Measurements from ENCODE around the gene CDKL5. TPM values are rescaled to one million over a fixed set of nuclear protein-coding genes. Genes with fewer than 3 reads are reported as not detected.

The CDKL5 gene
- total RNA-seq, 2 donors from 2014 or later = 9.2 to 9.8 TPM

DNA sequence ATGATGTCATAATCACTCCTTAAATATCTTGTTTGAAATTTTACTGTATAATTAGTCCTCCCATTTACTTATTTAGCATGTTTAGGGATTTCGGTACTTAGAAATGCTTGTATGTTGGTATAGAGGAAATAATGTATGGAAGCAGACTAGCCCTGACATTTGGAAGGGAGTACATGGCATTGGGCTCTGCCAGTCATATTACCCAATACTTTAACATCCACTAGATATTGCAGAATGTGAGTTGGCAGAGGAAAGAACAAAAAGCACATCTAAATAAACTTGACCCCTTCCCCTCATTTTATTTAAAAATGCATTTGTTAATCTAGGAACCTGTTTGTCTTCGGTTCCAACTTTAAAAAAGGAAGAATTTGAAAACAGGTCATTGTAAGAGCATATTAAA lies 168.7 kb downstream of the CDKL5 start:
- Histone ChIP-seq H3K4me3 (no peak overlapping the region), H3K36me3 (no peaks in the 10 kb centered on the region), H3K27ac (no peak overlapping the region), H3K4me1 (no peaks in the 10 kb centered on the region), H3K27me3 (no peaks in the 10 kb centered on the region), H3K9me3 (no peaks in the 10 kb centered on the region)
- TF ChIP-seq, protein P1, sequence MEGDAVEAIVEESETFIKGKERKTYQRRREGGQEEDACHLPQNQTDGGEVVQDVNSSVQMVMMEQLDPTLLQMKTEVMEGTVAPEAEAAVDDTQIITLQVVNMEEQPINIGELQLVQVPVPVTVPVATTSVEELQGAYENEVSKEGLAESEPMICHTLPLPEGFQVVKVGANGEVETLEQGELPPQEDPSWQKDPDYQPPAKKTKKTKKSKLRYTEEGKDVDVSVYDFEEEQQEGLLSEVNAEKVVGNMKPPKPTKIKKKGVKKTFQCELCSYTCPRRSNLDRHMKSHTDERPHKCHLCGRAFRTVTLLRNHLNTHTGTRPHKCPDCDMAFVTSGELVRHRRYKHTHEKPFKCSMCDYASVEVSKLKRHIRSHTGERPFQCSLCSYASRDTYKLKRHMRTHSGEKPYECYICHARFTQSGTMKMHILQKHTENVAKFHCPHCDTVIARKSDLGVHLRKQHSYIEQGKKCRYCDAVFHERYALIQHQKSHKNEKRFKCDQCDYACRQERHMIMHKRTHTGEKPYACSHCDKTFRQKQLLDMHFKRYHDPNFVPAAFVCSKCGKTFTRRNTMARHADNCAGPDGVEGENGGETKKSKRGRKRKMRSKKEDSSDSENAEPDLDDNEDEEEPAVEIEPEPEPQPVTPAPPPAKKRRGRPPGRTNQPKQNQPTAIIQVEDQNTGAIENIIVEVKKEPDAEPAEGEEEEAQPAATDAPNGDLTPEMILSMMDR (IDR thresholded peaks at IDR 0.05) = no peak
- no peak for DNase-seq (ENCODE audit: low spot score)

DNA sequence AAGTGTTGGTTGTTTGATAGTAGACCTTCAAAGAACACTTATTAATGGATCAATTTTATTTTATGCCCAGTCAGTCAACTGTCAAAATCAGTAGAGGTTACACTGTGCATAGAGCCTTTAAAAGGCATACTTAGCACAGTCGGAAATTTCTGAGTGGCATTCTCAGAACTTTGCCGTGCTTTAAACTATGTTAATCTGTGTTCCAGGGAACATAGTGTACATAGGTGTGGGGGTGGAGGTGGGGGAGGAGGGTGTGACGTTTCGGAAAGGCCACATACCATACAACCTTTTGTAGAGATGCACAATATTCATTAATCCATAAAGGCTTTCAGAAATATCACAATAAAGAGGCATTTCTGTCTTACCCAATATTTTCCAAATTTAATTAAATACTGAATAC lies 170.7 kb downstream of the CDKL5 start:
- H3K27ac ChIP-seq = no peak overlapping the region
- DNase-seq (ENCODE audit: low spot score) = no peak
- no peaks in the 10 kb centered on the region for H3K9me3 ChIP-seq
- H3K4me3 ChIP-seq = no peak overlapping the region
- no peaks in the 10 kb centered on the region for H3K27me3 ChIP-seq
- no peaks in the 10 kb centered on the region for H3K4me1 ChIP-seq
- H3K36me3 ChIP-seq = peaks cover 1% of the 10 kb centered on the region
- TF ChIP-seq, protein P1 (IDR thresholded peaks at IDR 0.05) = no peak

- Histone ChIP-seq H3K4me3 (no peak overlapping the region), H3K27me3 (no peaks in the 10 kb centered on the region), H3K4me1 (no peaks in the 10 kb centered on the region), H3K36me3 (peaks cover 4% of the 10 kb centered on the region), H3K27ac (no peak overlapping the region), H3K9me3 (no peaks in the 10 kb centered on the region)
- TF ChIP-seq, protein P1 (IDR thresholded peaks at IDR 0.05) = no peak
- DNase-seq (ENCODE audit: low spot score) = no peak
Observed at GRCh38 chrX:18598413-18598812, 173.0 kb downstream of the CDKL5 start.

DNA sequence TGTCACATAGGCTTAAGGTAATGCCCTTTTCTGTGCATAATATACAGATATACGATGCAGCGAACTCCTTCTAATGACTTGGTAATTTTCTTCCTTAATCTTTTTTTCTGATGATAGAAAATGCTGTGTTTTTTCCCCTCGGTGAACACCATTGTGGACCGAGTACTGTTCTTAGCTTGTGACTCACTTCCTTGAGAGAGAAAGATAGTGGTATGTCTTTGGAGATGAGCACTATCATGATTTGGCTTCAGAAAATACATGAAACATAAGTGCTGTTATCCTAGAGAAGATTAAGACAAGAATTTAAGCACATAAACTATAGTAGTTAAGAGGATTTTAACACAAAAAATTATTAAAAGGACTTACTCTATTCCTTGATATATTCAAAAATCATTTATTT lies 182.6 kb downstream of the CDKL5 start:
- DNase-seq (ENCODE audit: low spot score) = no peak
- H3K36me3 ChIP-seq = peaks cover 5% of the 10 kb centered on the region
- no peaks in the 10 kb centered on the region for H3K4me1 ChIP-seq
- H3K27me3 ChIP-seq = no peaks in the 10 kb centered on the region
- H3K4me3 ChIP-seq = no peak overlapping the region
- no peak overlapping the region for H3K27ac ChIP-seq
- H3K9me3 ChIP-seq = no peaks in the 10 kb centered on the region
- TF ChIP-seq, protein P1 (IDR thresholded peaks at IDR 0.05) = no peak

DNA sequence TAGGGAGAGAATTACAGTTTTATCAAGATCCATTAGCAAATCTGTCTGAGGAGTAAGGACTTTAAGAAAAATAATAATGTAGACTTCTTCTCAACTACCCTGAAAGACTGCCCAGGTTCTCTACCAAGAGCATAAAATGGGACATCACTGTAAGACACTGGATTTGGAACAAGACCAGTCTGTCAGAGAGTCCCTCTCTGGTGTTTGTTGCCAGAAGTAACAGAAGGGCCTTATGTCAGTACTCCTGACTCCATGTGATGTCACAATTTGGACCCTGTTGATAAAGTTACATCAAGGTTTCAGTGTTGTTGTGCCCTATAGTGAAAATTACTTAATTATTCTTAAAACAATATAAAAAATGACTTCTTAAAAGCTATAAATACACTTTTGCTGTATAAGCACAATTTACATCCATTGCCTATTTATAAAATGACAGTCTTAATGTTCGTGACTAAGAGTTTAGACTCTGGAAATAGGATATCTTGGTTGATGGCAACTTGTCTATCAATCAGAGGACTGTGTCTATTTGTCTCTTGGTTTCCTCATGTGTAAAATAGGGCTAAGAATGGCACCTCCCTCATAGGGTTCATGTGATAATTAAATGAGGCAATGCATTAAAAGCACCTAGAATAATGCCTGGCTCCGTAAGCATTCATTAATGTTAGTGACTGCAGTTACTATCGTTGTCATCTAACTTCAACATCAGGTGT lies 188.7 kb downstream of the CDKL5 start:
- no peak for DNase-seq (ENCODE audit: low spot score)
- H3K36me3 ChIP-seq = no peaks in the 10 kb centered on the region
- no peaks in the 10 kb centered on the region for H3K4me1 ChIP-seq
- H3K27ac ChIP-seq = no peak overlapping the region
- H3K4me3 ChIP-seq = no peak overlapping the region
- no peaks in the 10 kb centered on the region for H3K27me3 ChIP-seq
- no peaks in the 10 kb centered on the region for H3K9me3 ChIP-seq
- TF ChIP-seq, protein P1 (IDR thresholded peaks at IDR 0.05) = no peak
